H9 (cell line): ENCODE data around the gene FAT2. TPM values are rescaled to one million over a fixed set of nuclear protein-coding genes. Genes with fewer than 3 reads are reported as not detected.

ENCODE experiments used
- DNase-seq: peaks from one replicate; pipeline ENCODE4 v3.0.0-alpha.2; 2017
- H2AFZ ChIP-seq: one replicate; pipeline ENCODE4 v1.6.1; 2013; ENCODE audit warnings: mild to moderate bottlenecking, low read length, control low read depth, moderate library complexity
- H2AK5ac ChIP-seq: 2 replicates; pipeline ENCODE4 v1.6.1; 2013; ENCODE audit warnings: low read length, control low read depth, mixed read lengths; ENCODE audit not compliant: insufficient read length
- H2BK120ac ChIP-seq: one replicate; pipeline ENCODE4 v1.6.1; 2013; ENCODE audit warnings: low read depth, mild to moderate bottlenecking, low read length, control low read depth, inconsistent platforms; ENCODE audit not compliant: poor library complexity, severe bottlenecking
- H2BK12ac ChIP-seq: 2 replicates; pipeline ENCODE4 v1.6.1; 2013; ENCODE audit warnings: low read length, control low read depth, mixed read lengths, low read depth; ENCODE audit not compliant: insufficient read length
- H2BK15ac ChIP-seq: 2 replicates; pipeline ENCODE4 v1.6.1; 2013; ENCODE audit warnings: low read depth, low read length, control low read depth
- H2BK20ac ChIP-seq: one replicate; pipeline ENCODE4 v1.6.1; 2013; ENCODE audit warnings: low read depth, mild to moderate bottlenecking, low read length, control low read depth, inconsistent platforms; ENCODE audit not compliant: poor library complexity, severe bottlenecking
- H2BK5ac ChIP-seq: 2 replicates; pipeline ENCODE4 v1.6.1; 2013; ENCODE audit warnings: low read length, control low read depth, mixed read lengths; ENCODE audit not compliant: insufficient read length
- H3K14ac ChIP-seq: 2 replicates; pipeline ENCODE4 v1.6.1; 2013; ENCODE audit warnings: low read length, control low read depth; ENCODE audit not compliant: insufficient read depth
- H3K18ac ChIP-seq: 2 replicates; pipeline ENCODE4 v1.6.1; 2013; ENCODE audit warnings: low read depth, mild to moderate bottlenecking, mixed read lengths, low read length, control low read depth; ENCODE audit not compliant: insufficient read length
- H3K23ac ChIP-seq: 2 replicates; pipeline ENCODE4 v1.6.1; 2013; ENCODE audit warnings: low read length, control low read depth, mixed read lengths, low read depth; ENCODE audit not compliant: insufficient read length
- H3K23me2 ChIP-seq: 2 replicates; pipeline ENCODE4 v1.6.1; 2013; ENCODE audit warnings: low read depth, mild to moderate bottlenecking, mixed read lengths, low read length, control low read depth; ENCODE audit not compliant: insufficient read length, poor library complexity, severe bottlenecking
- H3K27ac ChIP-seq: 2 replicates; pipeline ENCODE4 v1.5.1; 2013; ENCODE audit warnings: low read length, control low read depth, mixed read lengths, low read depth; ENCODE audit not compliant: insufficient read length
- H3K27me3 ChIP-seq: 2 replicates; pipeline ENCODE4 v1.6.1; 2013; ENCODE audit warnings: low read length, control low read depth, inconsistent platforms; ENCODE audit not compliant: insufficient read depth
- H3K4ac ChIP-seq: 2 replicates; pipeline ENCODE4 v1.6.1; 2013; ENCODE audit warnings: low read depth, mild to moderate bottlenecking, control low read depth, inconsistent platforms, low read length, moderate library complexity
- H3K4me1 ChIP-seq: 2 replicates; pipeline ENCODE4 v1.6.1; 2013; ENCODE audit warnings: low read length, control low read depth, inconsistent platforms; ENCODE audit not compliant: insufficient read depth
- H3K4me2 ChIP-seq: 2 replicates; pipeline ENCODE4 v1.6.1; 2013; ENCODE audit warnings: low read length, control low read depth, mixed read lengths; ENCODE audit not compliant: insufficient read length, insufficient read depth
- H3K56ac ChIP-seq: 2 replicates; pipeline ENCODE4 v1.6.1; 2013; ENCODE audit warnings: low read depth, mild to moderate bottlenecking, mixed read lengths, low read length, control low read depth; ENCODE audit not compliant: insufficient read length
- H3K79me1 ChIP-seq: 2 replicates; pipeline ENCODE4 v1.6.1; 2013; ENCODE audit warnings: low read depth, mild to moderate bottlenecking, moderate library complexity, low read length, control low read depth, inconsistent platforms; ENCODE audit not compliant: insufficient read depth, poor library complexity, severe bottlenecking
- H3K79me2 ChIP-seq: 2 replicates; pipeline ENCODE4 v1.6.1; 2013; ENCODE audit warnings: low read length, control low read depth, inconsistent platforms; ENCODE audit not compliant: insufficient read depth
- H3K9ac ChIP-seq: 2 replicates; pipeline ENCODE4 v1.6.1; 2013; ENCODE audit warnings: low read length, control low read depth, mixed read lengths; ENCODE audit not compliant: insufficient read length; ENCODE audit errors: extremely low read depth
- H3K9me3 ChIP-seq: one replicate; pipeline ENCODE4 v1.6.1; 2013; ENCODE audit warnings: low read depth, low read length, inconsistent platforms; ENCODE audit not compliant: control insufficient read depth
- H3T11ph ChIP-seq: one replicate; pipeline ENCODE4 v1.6.1; 2013; ENCODE audit warnings: mild to moderate bottlenecking, low read length, control low read depth, inconsistent platforms
- H4K20me1 ChIP-seq: one replicate; pipeline ENCODE4 v1.6.1; 2013; ENCODE audit not compliant: control insufficient read depth, insufficient read length, insufficient read depth
- H4K5ac ChIP-seq: 2 replicates; pipeline ENCODE4 v1.6.1; 2013; ENCODE audit warnings: low read depth, mild to moderate bottlenecking, mixed read lengths, low read length, control low read depth; ENCODE audit not compliant: insufficient read length
- H4K8ac ChIP-seq: replicated peaks from 2 replicates; pipeline ENCODE4 v1.6.1; 2013; ENCODE audit warnings: low read length, control low read depth, mixed read lengths, low read depth; ENCODE audit not compliant: insufficient read length
- H4K91ac ChIP-seq: 2 replicates; pipeline ENCODE4 v1.6.1; 2013; ENCODE audit warnings: low read depth, mild to moderate bottlenecking, moderate library complexity, mixed read lengths, low read length, control low read depth; ENCODE audit not compliant: insufficient read length
- H3K27ac Mint-ChIP-seq, 3 experiments: 2 replicates in 2 of 3; 3 replicates in 1 of 3; pipeline ENCODE4 v1.8.0; 2020 to 2021; ENCODE audit warnings: mixed read lengths in 3 of 3, mild to moderate bottlenecking in 1 of 3, moderate library complexity in 1 of 3
- H3K27me3 Mint-ChIP-seq: 2 replicates; pipeline ENCODE4 v1.8.0; 2021; ENCODE audit warnings: low read depth, mild to moderate bottlenecking, moderate library complexity, mixed read lengths
- H3K36me3 Mint-ChIP-seq, 3 experiments: 2 replicates in 2 of 3; 3 replicates in 1 of 3; pipeline ENCODE4 v1.8.0; 2020 to 2021; ENCODE audit warnings: low read depth in 3 of 3, mixed read lengths in 3 of 3; ENCODE audit not compliant: insufficient read depth in 1 of 3
- H3K4me1 Mint-ChIP-seq, 2 experiments: 2 replicates each; pipeline ENCODE4 v1.8.0; 2020; ENCODE audit warnings: mixed read lengths in 2 of 2
- H3K4me3 Mint-ChIP-seq, 2 experiments: 2 replicates in 1 of 2; 3 replicates in 1 of 2; pipeline ENCODE4 v1.8.0; 2020 to 2021; ENCODE audit warnings: mild to moderate bottlenecking in 2 of 2, mixed read lengths in 2 of 2, moderate library complexity in 1 of 2
- H3K9me3 Mint-ChIP-seq, 2 experiments: 2 replicates in 1 of 2; 3 replicates in 1 of 2; pipeline ENCODE4 v1.8.0; 2020; ENCODE audit warnings: mild to moderate bottlenecking in 2 of 2, mixed read lengths in 2 of 2, moderate library complexity in 1 of 2
- CTCF ChIP-seq: fragments of 200-600 bp; sonication (generic); conservative IDR thresholded peaks from 3 replicates; pipeline ENCODE4 v1.8.0; 2021; ENCODE audit warnings: antibody characterized with exemption, mild to moderate bottlenecking
- WGBS: extraction: QIAGEN DNeasy Blood & Tissue Kit; methylation state at CpG from one replicate; pipeline ENCODE4 v1.1.7; 2013; ENCODE audit warnings: missing lambda C conversion rate, low lambda C conversion rate, mixed read lengths; ENCODE audit not compliant: insufficient read length; ENCODE audit errors: extremely low coverage; 5-methylcytosine and 5-hydroxymethylcytosine counted together
- total RNA-seq: library from RNA; stranded (reverse); gene quantifications from 2 replicates; pipeline ENCODE4 v1.2.1, GENCODE V29; 2021

FAT2 gene
- total RNA-seq, 1 experiment from 2014 or later, result 0.15 TPM

DNA sequence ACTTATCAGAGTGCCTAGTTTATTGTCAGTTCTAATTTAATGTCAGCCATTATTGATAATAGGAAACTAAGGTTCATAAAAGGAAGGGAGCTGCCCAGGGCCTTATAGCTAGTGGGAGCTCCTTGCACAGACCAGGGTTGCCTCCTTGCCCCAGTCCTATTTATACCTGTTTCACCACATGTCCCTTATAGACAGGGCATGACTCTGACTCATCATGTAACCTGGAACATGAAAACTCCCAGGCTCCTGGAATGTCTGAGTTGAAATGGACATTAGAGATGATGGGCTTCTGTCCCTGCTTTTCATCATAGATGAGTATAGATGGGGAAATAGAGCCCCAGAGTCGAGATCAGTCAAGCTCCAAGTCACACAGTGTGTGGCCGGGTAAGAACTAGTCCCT lies 21.1 kb downstream of the FAT2 start:
- DNase-seq, result no peak
- H3K27ac Mint-ChIP-seq, result no peak overlapping the region
- no peak overlapping the region for H3K14ac ChIP-seq
- no peak overlapping the region for H3K23ac ChIP-seq
- H3K9me3 ChIP-seq, result no peaks in the 10 kb centered on the region
- H3K27me3 ChIP-seq, result peaks cover 5% of the 10 kb centered on the region; the same call in 1 of the 2 replicates
- H2AFZ ChIP-seq, result no peak overlapping the region
- no peaks in the 10 kb centered on the region for H4K20me1 ChIP-seq
- peaks cover 6% of the 10 kb centered on the region; the same call in 1 of the 2 replicates for H3K4me1 ChIP-seq
- peaks cover 13 to 17% of the 10 kb centered on the region in 2 experiments for H3K4me1 Mint-ChIP-seq
- no peak overlapping the region for H3K27ac ChIP-seq
- no peak for TF ChIP-seq CTCF
- H2AK5ac ChIP-seq, result no peak overlapping the region
- H3K56ac ChIP-seq, result no peak overlapping the region
- H3K18ac ChIP-seq, result no peak overlapping the region
- H2BK15ac ChIP-seq, result no peak overlapping the region
- H2BK20ac ChIP-seq, result no peak overlapping the region
- H4K5ac ChIP-seq, result no peak overlapping the region
- H4K8ac ChIP-seq, result no peak overlapping the region
- H3K9ac ChIP-seq, result no peak overlapping the region
- H2BK5ac ChIP-seq, result no peak overlapping the region
- H3K4me3 Mint-ChIP-seq, result no peak overlapping the region
- H3T11ph ChIP-seq, result no peak overlapping the region
- H2BK12ac ChIP-seq, result no peak overlapping the region
- no peaks in the 10 kb centered on the region for H3K9me3 Mint-ChIP-seq
- H3K4ac ChIP-seq, result no peak overlapping the region
- H3K23me2 ChIP-seq, result no peaks in the 10 kb centered on the region
- peaks cover 78% of the 10 kb centered on the region for H3K27me3 Mint-ChIP-seq
- no peaks in the 10 kb centered on the region; a peak in 2 of 7 replicates for H3K36me3 Mint-ChIP-seq
- H3K4me2 ChIP-seq, result no peak overlapping the region
- H4K91ac ChIP-seq, result no peak overlapping the region
- H3K79me1 ChIP-seq, result no peaks in the 10 kb centered on the region
- no peaks in the 10 kb centered on the region for H3K79me2 ChIP-seq
- no CpG with 5 or more reads among the region's 2 CpGs for WGBS
- no peak overlapping the region for H2BK120ac ChIP-seq
